CD4-positive, alpha-beta T cell treated with Interleukin-15 for 4 hours (primary cell): ENCODE measurements around the gene PTPN13.

ENCODE experiments used
- DNase-seq: peaks from one replicate; pipeline ENCODE4 v3.0.0-alpha.2; 2020; ENCODE audit warnings: low spot score

Gene PTPN13

GRCh38 chr4:86818211-86818610, 224.1 kb downstream of the PTPN13 start:
- DNase-seq: no peak

GRCh38 chr4:86818841-86819240, 224.7 kb downstream of the PTPN13 start:
- DNase-seq: no peak

GRCh38 chr4:86819561-86819960, 225.4 kb downstream of the PTPN13 start:
- DNase-seq: no peak

DNA sequence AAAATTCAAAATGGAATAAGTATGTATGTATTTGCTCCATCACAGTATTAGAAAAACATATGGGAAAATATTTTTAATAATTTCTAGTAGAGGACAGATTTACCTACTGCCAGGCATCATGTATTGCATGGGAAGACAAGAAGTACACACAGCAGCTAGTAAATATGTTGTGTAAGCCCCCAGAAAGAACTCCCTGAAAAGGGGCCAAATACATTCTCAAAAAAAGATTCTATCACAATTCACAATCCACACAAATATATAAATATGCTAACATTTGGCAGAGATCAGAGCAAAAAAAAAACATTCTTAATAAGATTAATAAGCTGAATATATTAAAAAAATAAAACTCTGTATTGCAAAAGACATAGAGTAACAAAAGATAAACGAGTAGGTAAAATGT, 227.0 kb downstream of the PTPN13 start:
- no peak for DNase-seq

DNA sequence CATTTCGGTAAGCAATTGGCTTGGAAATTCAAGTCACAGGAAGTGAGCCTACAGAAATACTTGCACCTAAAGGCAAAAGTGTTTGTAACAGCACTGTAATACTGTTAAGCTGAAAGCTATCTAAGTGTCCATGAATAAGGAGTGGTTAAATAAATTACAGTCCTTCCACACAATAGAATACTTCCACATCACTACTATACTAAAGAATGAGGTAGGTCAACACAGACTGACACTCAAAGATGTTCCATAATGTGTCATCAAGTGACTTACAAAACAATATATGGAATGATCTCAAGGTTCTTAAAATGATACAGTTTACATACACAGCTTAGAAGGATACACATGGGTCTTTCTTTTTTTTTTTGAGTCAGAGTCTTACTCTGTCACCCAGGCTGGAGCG, 228.0 kb downstream of the PTPN13 start:
- no peak for DNase-seq

- DNase-seq: no peak
These were observed 231.4 kb downstream of the PTPN13 start for GRCh38 chr4:86825511-86825910.

- no peak for DNase-seq
These were observed 237.4 kb downstream of the PTPN13 start for GRCh38 chr4:86831262-86832130.

DNA sequence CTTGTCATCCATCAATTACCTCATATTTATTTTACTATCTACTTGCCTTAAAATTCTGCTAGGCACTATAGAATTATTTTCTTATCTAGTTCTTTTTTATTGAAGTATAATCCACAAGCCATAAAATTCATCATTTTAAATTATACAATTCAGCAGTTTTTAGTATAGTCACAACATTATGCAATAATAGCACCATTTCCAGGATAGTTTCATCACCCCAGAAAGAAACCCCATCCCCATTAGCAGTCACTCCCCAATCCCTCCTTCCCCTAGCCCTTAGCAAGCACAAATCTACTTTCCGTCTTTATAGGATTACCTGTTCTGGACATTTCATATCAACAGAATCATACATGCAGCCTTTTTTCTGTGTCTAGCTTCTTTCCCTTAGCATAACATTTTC, 239.5 kb downstream of the PTPN13 start:
- no peak for DNase-seq

DNA sequence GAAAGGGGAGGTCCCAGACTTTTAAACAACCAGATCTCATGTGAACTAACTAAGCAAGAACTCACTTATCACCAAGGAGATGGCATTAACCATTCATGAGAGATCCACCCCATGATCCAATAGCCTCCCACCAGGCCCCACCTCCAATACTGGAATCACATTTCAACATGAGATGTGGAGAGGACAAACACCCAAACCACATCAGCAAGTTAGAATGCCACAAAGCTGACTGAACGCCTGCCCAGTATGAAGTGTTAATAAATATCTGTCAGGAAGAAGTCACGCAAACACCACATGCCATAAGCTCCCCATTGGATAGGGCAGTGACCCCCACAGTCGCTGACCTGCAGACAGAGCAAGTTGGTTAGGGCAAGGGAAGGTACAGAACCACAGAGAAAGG, 240.8 kb downstream of the PTPN13 start:
- no peak for DNase-seq

DNA sequence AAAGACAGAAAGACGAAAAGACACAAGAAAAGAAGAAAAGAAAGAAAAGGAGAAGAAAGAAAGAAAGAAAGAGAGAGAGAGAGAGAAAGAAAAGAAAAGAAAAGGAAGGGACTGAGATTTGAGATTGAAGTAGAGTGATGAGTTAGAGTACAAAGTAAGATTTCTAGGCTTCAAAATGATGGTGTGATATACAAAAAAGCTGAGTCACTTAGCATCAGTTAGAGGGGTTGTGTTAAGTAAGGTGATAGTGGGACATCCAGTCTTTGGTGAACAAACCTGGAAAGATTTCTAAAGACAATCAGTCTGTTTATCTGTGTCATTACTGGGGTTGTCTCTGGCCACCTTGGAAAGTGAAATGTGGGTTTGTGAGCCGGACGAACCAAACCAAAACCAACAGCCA, 241.6 kb downstream of the PTPN13 start:
- no peak for DNase-seq

DNA sequence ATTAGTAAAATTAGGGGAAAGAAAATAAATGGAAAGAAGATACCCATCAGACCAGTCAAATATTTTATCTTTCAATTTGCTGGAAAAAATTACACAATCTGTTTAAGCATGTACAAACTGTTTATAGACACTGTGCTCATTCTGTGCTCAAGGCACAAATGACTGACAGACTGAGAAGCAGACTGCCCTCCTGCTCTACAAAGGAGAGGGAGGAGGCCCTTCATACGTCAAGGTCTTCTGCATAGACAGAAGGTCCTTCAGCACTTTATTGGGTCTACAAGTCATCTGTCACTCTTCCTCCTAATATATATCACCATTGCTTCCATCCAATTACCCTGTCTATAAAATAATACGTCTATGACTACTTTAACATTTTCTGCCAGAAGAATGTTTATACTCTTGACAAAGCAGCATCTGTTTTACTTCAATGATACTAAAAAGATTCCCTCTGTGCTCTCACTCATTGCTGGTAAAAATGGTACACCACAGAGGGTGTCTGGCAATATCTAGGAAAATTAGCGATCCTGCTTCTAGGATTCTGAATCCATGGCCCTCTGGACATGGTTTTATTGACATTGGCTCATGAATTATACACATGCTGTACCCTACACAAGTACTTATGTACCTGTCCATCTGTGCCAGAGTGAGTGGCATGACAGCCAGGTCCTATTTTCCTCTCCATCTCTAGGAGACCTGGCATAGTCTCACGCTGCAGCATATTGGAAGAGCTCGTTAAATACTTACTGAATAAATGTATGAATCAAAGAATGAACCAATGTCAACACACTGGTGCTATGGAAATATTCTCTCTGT, 243.8 kb downstream of the PTPN13 start:
- DNase-seq: no peak

DNA sequence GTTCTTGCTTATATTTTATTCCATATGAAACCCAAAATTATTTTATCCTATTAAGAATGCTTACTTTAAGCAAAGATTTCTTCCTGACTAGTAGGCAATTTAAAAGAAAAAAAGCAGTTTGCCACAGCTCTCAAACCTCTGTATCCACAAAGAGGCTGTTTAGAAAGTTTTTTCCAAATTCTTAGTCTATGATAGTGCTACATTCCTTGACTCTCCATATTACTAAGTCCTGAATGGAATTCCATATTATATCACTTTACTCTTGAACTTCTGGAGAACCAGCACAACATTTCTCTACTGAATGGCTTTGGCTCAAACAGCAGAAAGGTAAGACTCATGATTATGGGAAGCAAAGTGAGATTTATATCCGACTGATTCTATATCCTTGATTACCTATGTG, 246.7 kb downstream of the PTPN13 start:
- DNase-seq: no peak

- no peak for DNase-seq
These were observed 247.2 kb downstream of the PTPN13 start for GRCh38 chr4:86841309-86841708.

- no peak for DNase-seq
These were observed 251.5 kb downstream of the PTPN13 start for GRCh38 chr4:86845593-86845992.

DNA sequence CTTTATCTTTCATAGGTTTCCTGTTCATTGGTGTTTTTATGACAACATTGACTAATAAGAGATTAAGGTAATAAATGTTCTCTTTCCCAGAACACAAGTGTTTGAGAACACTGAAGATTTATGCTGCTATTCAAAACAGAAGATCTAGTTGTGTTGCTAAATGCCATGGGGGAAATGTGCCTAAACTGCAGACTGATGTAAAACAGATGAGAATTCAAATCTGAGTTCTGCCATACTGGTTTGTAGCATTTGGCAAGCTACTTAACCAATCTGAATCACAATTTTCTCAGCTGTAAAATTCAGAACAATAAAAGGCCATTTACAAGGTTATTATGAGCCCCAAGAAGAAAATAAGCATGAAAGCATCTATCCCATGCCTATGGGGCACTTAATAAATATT, 252.8 kb downstream of the PTPN13 start:
- DNase-seq: no peak

DNA sequence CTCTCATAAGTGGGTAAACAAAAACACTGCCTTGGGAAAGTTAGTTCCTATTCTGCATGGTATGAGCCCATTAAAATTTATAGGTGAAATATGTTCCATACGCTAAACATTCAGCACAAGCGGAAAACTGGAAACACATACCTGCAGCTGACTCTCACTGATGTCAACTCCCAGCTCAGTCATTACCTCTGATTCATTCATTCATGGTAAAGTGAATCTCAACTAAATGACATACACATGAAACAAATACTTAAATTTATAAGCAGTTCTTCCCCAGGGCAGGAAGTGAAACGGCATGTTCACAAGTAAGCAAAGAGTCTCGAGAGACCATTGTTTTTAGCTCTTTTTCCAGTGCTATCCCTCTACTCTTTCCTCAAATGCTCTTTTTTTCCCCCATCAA, 253.5 kb downstream of the PTPN13 start:
- no peak for DNase-seq

DNA sequence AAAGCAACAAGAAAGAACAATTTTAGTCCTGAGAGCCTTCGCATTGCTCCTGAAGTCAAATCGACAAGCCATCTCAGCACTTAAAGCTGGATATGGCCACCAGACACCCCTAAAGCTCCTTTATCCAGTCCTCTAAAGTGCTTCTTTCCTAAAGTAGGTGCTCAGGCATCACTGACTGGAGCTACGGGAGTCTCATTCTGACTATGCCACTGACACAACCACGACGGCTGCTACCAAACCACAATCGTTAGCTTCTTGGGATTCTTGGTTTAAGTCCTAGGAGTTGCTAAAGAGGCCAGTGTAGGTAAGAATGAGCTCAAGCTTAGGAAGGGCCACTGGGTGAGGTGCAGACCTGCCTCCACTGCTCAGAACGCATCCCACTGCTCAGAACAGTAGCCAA, 254.0 kb downstream of the PTPN13 start:
- DNase-seq: no peak

GRCh38 chr4:86848732-86849619, 254.9 kb downstream of the PTPN13 start, which contains the start of gene SLC10A6:
TSS of gene SLC10A6 (minus strand) at chr4:86849384. CDS start at chr4:86849115, 269 bp downstream.
- no peak for DNase-seq

DNA sequence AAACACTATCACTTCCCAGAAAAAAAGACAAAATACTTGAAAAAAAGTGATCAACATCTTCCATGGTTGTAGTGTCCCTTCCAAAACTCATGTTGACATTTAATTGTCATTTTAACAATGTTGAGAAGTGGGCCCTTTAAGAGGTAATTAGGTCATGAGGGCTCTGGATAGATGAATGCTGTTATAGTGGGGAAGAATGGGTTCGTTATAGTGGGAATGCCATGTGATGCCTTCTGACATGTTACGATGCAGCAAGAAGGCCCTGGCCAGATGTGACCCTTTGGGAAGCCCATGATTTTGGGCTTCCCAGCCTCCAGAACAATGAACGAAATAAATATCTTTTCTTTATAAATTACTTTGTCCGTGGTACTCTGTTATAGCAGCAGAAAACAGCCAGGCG, 259.1 kb downstream of the PTPN13 start:
- no peak for DNase-seq

- no peak for DNase-seq
These were observed 261.5 kb downstream of the PTPN13 start for GRCh38 chr4:86855572-86855971.

DNA sequence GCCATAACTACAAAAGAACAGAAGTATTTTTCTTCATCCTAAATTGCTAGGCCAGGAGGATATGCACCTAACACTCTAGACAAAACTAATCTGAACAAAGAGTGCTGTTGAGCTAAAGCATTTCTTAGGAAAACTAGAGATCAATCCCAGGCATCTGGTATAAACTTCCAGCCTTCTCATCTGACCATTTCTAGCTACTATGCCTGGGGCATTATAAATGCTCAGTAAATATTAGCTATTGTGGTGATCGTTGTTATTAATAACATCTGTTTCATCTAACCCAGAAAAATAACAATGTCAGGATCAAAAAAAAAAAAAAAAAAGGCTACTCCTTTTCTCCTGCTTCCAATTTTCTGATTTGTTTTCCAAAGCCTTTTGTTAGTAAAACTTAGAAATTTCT, 262.8 kb downstream of the PTPN13 start:
- no peak for DNase-seq

DNA sequence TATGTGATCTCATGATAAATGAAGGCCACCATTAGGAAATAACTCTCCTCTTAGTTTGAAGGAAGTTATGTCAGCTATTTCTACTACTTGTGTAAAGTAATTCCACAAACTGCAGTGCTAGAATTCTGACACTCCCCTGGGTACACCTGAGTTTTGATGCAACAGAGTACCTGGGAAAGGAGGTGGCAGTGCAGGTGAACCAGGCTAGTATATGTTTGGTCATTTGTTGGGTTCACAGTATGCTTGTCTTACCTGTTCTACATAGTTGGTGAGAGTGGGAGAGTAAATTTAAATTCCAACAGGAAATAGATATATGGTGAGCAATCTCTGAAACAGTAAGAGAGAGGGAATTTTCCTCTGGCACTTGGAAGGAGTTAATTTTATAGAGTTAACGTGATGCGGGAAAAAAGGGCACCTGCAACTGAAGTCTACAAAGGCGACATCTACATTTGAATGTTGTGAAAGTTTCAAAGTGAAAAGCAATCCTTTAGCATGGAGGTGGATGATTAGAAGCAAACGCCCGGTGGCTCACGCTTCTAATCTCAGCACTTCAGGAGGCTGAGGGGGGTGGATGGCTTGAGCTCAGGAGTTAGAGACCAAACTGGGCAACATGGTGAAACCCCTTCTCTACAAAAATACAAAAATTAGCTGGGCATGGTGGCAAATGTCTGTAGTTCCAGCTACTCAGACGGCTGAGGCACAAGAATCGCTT, 263.4 kb downstream of the PTPN13 start:
- DNase-seq: no peak
